ENCODE measurements around the gene PRSS53. TPM values are rescaled to one million over a fixed set of nuclear protein-coding genes. Genes with fewer than 3 reads are reported as not detected.
"Not testable (repeated sequence)": the region's sequence is repeated elsewhere in the genome, so short reads cannot be mapped to it uniquely, and the experiment has no call there.

The PRSS53 gene
- total RNA-seq, result 1.0 TPM

GRCh38 chr16:31088459-31089183 lies at the start of gene PRSS53:
PRSS53 (minus strand) TSS chr16:31088943; CDS start chr16:31088809, 134 bp downstream.
- H3K4me1 ChIP-seq (ENCODE audit: insufficient read depth, low read length), result peaks cover 5% of the 10 kb centered on the region
- H3K4me3 ChIP-seq (ENCODE audit: low read length), result no peak within 1 kb of the TSS
- H3K27me3 ChIP-seq (ENCODE audit: insufficient read depth, low read length), result no peaks in the 10 kb centered on the region
- H3K9me3 ChIP-seq (ENCODE audit: low read depth, low read length), result no peaks in the 10 kb centered on the region

- H3K9me3 ChIP-seq (ENCODE audit: low read depth, low read length); H3K27me3 ChIP-seq (ENCODE audit: insufficient read depth, low read length); H3K4me3 ChIP-seq (ENCODE audit: low read length): not testable (repeated sequence)
- H3K4me1 ChIP-seq (ENCODE audit: insufficient read depth, low read length), result peaks cover 33% of the 10 kb centered on the region
Observed at GRCh38 chr16:31136822-31137499, 48.2 kb upstream of the PRSS53 start.

GRCh38 chr16:31136287-31136662 lies 47.5 kb upstream of the PRSS53 start:
- Histone ChIP-seq H3K27me3 (ENCODE audit: insufficient read depth, low read length) (no peaks in the 10 kb centered on the region), H3K9me3 (ENCODE audit: low read depth, low read length) (no peaks in the 10 kb centered on the region), H3K4me3 (ENCODE audit: low read length) (no peak overlapping the region), H3K4me1 (ENCODE audit: insufficient read depth, low read length) (peaks cover 26% of the 10 kb centered on the region)

GRCh38 chr16:31135535-31136286 lies 47.0 kb upstream of the PRSS53 start, which contains the start of gene PRSS8:
PRSS8 (minus strand) TSS chr16:31135727; CDS start chr16:31135498, 229 bp downstream.
- Histone ChIP-seq H3K4me3 (ENCODE audit: low read length) (no peak within 1 kb of the TSS), H3K9me3 (ENCODE audit: low read depth, low read length) (no peaks in the 10 kb centered on the region), H3K27me3 (ENCODE audit: insufficient read depth, low read length) (no peaks in the 10 kb centered on the region), H3K4me1 (ENCODE audit: insufficient read depth, low read length) (peaks cover 20% of the 10 kb centered on the region)

GRCh38 chr16:31134625-31135534 lies 46.1 kb upstream of the PRSS53 start:
- Histone ChIP-seq H3K27me3 (ENCODE audit: insufficient read depth, low read length) (no peaks in the 10 kb centered on the region), H3K4me1 (ENCODE audit: insufficient read depth, low read length) (peaks cover 27% of the 10 kb centered on the region), H3K4me3 (ENCODE audit: low read length) (no peak overlapping the region), H3K9me3 (ENCODE audit: low read depth, low read length) (no peaks in the 10 kb centered on the region)

- Histone ChIP-seq H3K9me3 (ENCODE audit: low read depth, low read length) (no peaks in the 10 kb centered on the region), H3K4me3 (ENCODE audit: low read length) (no peak overlapping the region), H3K27me3 (ENCODE audit: insufficient read depth, low read length) (no peaks in the 10 kb centered on the region), H3K4me1 (ENCODE audit: insufficient read depth, low read length) (peaks cover 35% of the 10 kb centered on the region)
Observed at GRCh38 chr16:31134091-31134571, 45.4 kb upstream of the PRSS53 start.

- H3K27me3 ChIP-seq (ENCODE audit: insufficient read depth, low read length), result no peaks in the 10 kb centered on the region
- no peak overlapping the region for H3K4me3 ChIP-seq (ENCODE audit: low read length)
- peaks cover 44% of the 10 kb centered on the region for H3K4me1 ChIP-seq (ENCODE audit: insufficient read depth, low read length)
- H3K9me3 ChIP-seq (ENCODE audit: low read depth, low read length), result no peaks in the 10 kb centered on the region
Observed at GRCh38 chr16:31133046-31133501, 44.3 kb upstream of the PRSS53 start.

GRCh38 chr16:31132303-31132979 lies 43.7 kb upstream of the PRSS53 start:
- Histone ChIP-seq H3K4me3 (ENCODE audit: low read length) (no peak overlapping the region), H3K9me3 (ENCODE audit: low read depth, low read length) (no peaks in the 10 kb centered on the region), H3K4me1 (ENCODE audit: insufficient read depth, low read length) (peaks cover 50% of the 10 kb centered on the region), H3K27me3 (ENCODE audit: insufficient read depth, low read length) (no peaks in the 10 kb centered on the region)

- no peaks in the 10 kb centered on the region for H3K9me3 ChIP-seq (ENCODE audit: low read depth, low read length)
- H3K4me1 ChIP-seq (ENCODE audit: insufficient read depth, low read length), result peaks cover 56% of the 10 kb centered on the region
- no peaks in the 10 kb centered on the region for H3K27me3 ChIP-seq (ENCODE audit: insufficient read depth, low read length)
- no peak overlapping the region for H3K4me3 ChIP-seq (ENCODE audit: low read length)
Observed at GRCh38 chr16:31131841-31132271, 43.1 kb upstream of the PRSS53 start.

- no peaks in the 10 kb centered on the region for H3K27me3 ChIP-seq (ENCODE audit: insufficient read depth, low read length)
- H3K4me1 ChIP-seq (ENCODE audit: insufficient read depth, low read length), result peaks cover 60% of the 10 kb centered on the region
- no peaks in the 10 kb centered on the region for H3K9me3 ChIP-seq (ENCODE audit: low read depth, low read length)
- no peak overlapping the region for H3K4me3 ChIP-seq (ENCODE audit: low read length)
Observed at GRCh38 chr16:31131416-31131815, 42.7 kb upstream of the PRSS53 start.

- Histone ChIP-seq H3K4me3 (ENCODE audit: low read length) (no peak overlapping the region), H3K9me3 (ENCODE audit: low read depth, low read length) (no peaks in the 10 kb centered on the region), H3K27me3 (ENCODE audit: insufficient read depth, low read length) (no peaks in the 10 kb centered on the region), H3K4me1 (ENCODE audit: insufficient read depth, low read length) (peaks cover 63% of the 10 kb centered on the region)
Observed at GRCh38 chr16:31130899-31131298, 42.2 kb upstream of the PRSS53 start.

GRCh38 chr16:31130336-31130891 lies 41.7 kb upstream of the PRSS53 start:
- peaks cover 63% of the 10 kb centered on the region for H3K4me1 ChIP-seq (ENCODE audit: insufficient read depth, low read length)
- H3K4me3 ChIP-seq (ENCODE audit: low read length), result no peak overlapping the region
- H3K27me3 ChIP-seq (ENCODE audit: insufficient read depth, low read length), result no peaks in the 10 kb centered on the region
- H3K9me3 ChIP-seq (ENCODE audit: low read depth, low read length), result no peaks in the 10 kb centered on the region

GRCh38 chr16:31129568-31130335 lies 41.0 kb upstream of the PRSS53 start:
- Histone ChIP-seq H3K4me1 (ENCODE audit: insufficient read depth, low read length) (peaks cover 57% of the 10 kb centered on the region), H3K9me3 (ENCODE audit: low read depth, low read length) (no peaks in the 10 kb centered on the region), H3K4me3 (ENCODE audit: low read length) (no peak overlapping the region), H3K27me3 (ENCODE audit: insufficient read depth, low read length) (no peaks in the 10 kb centered on the region)

Measured in mononuclear cell (primary cell).